Left colon (tissue), 2 donors: ENCODE measurements around the gene PRMT5. TPM values are rescaled to one million over a fixed set of nuclear protein-coding genes. Genes with fewer than 3 reads are reported as not detected.

ENCODE experiments used
- ATAC-seq: fragments of 200-7000 bp; cut with Tn5 transposase; one replicate; pipeline ENCODE4 v1.9.1; 2020; ENCODE audit warnings: mild to moderate bottlenecking, moderate library complexity
- DNase-seq, 2 donors: peaks; one replicate each; pipeline ENCODE4 v3.0.0-alpha.2; 2020
- intact Hi-C, 2 donors: fragments of 100-400 bp; cut with DNase I in 1 of 2; cut with micrococcal nuclease in 1 of 2; formaldehyde crosslinking; loops; one replicate each; pipeline versions ENCODE4 v1.11.2 to v1.14.0; 2022; cut with DNase I, micrococcal nuclease
- total RNA-seq, 2 donors: library from RNA; stranded (reverse); fragmentation: NEBNext Ultra II Directional; extraction: Animal tissue kit (Norgen Biotek cat#: 25700); gene quantifications; one replicate each; pipeline ENCODE4 v1.2.1, GENCODE V29; 2021
- donor health status: DM: no; HTN: no; CAD: no.
- donor health status: DM: yes; HTN: yes; CAD: no.

PRMT5 gene
- total RNA-seq, 2 donors from 2014 or later, result 40.5 to 63.9 TPM

DNA sequence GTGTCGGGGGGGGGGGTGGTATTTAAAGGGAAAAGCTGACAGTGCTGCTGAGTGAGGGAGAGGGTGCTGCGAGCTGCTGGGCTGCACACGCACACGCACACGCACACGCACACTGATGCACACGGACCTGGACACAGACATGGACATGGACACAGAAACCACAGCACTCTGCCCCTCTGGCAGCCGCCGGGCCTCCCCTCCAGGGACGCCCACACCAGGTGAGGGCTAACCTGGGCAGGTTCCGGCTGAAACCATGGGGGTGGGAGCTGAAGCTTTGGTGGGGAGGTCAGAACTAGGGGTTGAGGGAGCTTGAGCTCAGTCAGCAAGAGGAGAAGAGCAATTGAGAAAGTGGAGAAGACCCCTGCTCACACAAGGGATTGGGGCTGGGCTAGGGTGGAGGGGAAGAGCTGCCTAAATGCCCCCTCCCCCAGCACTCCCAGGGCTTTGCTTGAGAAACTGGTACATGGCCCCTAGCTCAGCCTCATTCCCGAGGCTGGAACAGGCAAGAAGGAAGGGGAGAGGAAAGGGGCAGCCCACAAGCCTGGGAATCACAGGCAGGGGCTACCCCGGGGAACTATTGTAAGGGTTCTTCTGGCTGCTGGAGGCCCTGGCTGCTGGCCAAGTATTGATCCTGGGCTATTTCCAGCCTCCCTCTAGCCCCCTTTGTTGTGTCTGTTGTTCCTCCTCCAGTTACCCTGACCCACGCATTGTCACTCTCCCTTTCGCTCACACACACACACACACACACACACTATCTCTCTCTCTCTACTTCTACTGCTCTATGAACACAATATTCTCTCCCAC lies 45.8 kb downstream of the PRMT5 start, which contains the start of gene REM2:
Gene REM2 (plus strand): TSS at position 50 of the 804 bp plus-strand sequence. CDS start 66 bp downstream, at position 116.
- intact Hi-C loops, result no loop called here
- no peak for DNase-seq
- ATAC-seq, result no peak

DNA sequence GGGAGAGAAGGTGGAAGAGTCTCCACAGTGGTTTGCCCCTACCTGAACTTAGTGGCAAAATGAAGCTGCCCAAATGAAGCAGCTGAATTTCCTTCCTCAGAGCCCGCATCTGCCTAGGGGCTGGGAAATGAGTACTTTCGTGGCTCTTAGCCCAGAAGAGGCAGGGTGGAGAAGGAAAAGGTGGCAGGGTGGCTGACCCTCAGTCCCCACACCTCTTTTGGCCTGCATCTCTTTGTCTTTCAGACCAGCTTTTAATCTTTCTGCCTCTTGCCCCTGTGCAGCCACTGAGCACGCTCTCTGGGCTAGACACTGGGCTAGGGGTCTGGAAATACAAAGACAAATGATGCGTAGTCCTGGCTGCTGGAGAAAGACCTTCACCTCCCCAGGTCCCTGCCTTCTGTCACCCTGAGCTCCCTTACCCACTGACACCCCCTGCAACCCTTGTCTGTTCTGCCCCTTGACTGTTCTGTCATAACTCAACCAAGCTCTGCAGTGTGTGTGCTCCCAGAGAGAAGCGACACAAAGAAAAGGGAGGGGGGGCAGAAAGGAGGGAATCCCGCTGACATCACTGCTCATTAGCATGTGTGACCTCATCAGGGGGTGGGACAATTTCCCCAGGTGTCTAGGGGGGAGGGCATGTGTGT lies 46.5 kb downstream of the PRMT5 start:
- peak; percentile 16 for ATAC-seq
- DNase-seq, result peak; percentile 42 to 59
- intact Hi-C loops, result no loop called here

DNA sequence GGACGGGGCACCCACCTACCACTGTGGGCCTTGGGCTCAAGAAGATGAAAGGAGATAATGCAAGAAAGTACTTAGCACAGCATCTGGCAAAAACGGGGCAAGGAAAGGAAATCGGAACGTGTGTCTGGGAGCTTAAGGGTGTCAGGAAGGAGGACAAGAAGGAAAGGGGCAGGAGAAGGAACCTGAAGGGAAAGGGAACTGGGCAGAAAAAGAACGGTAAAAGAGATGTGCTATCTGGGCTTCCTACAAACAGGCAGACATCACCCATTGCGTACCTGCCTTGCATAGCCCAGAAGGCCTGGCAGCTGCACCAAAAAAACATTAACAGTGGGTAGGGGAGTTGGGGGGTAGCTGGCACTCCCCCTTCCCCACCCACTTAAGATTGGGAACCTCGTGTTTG lies 47.1 kb downstream of the PRMT5 start:
- intact Hi-C loops, result no loop called here
- ATAC-seq (no peak), DNase-seq (no peak)

DNA sequence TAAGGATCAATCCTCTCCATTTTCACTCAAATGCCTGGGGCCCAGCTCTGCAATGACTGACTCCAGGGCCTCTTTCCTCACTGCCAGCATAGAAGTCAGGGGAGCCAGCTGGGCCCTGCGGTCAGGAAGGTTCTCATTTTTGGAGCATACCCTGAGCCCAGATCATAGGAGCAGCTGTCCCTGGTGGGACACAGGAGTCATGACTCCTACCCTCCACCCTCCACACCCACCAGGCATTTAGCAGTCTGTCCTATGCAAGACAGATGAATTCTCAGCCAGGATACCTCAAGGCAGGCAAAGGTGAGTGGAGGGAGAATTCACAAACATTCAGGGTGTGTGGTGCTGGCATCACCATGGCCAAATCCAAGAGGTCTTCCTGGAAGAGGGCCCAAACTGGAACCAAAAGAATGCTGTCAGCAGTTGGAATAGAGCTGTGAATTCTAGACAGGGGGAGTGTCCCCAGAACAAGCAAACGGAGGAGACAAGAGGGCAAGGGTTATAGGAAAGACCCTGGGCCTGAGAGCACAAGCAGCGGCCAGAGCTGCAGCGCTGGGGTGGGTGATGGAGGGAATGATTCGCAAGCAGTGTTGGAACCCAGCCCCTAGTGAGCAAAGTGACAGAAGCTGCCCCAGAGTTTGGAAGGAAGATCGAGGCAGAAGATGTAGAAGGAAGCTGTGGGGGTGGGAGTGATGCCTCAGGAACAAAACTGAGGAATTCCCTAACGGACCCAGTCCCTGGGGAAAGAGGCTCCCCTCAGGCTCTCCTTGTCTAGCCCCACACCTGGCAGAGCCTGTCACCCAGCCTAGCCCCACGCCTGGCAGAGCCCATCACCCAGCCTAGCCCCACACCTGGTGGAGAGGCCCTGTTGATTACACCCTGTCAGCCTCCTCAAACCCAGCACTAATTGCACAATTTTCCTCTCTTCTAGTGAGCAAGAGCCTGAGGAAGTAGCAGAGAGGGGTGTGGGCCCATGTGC lies 50.6 kb downstream of the PRMT5 start:
- ATAC-seq, result no peak
- intact Hi-C loops, result no loop called here
- no peak for DNase-seq

DNA sequence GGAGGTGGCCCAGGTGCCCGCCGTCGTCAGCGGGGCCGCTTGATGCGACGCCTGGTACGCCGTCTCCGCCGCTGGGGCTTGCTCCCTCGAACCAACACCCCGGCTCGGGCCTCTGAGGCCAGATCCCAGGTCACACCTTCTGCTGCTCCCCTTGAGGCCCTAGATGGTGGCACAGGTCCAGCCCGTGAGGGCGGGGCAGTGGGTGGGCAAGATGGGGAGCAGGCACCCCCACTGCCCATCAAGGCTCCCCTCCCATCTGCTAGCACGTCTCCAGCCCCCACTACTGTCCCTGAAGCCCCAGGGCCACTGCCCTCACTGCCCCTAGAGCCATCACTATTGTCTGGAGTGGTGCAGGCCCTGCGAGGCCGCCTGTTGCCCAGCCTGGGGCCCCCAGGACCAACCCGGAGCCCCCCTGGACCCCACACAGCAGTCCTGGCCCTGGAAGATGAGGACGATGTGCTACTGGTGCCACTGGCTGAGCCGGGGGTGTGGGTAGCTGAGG lies 52.1 kb downstream of the PRMT5 start:
- ATAC-seq, result no peak
- intact Hi-C loops, result no loop called here
- DNase-seq, result no peak

DNA sequence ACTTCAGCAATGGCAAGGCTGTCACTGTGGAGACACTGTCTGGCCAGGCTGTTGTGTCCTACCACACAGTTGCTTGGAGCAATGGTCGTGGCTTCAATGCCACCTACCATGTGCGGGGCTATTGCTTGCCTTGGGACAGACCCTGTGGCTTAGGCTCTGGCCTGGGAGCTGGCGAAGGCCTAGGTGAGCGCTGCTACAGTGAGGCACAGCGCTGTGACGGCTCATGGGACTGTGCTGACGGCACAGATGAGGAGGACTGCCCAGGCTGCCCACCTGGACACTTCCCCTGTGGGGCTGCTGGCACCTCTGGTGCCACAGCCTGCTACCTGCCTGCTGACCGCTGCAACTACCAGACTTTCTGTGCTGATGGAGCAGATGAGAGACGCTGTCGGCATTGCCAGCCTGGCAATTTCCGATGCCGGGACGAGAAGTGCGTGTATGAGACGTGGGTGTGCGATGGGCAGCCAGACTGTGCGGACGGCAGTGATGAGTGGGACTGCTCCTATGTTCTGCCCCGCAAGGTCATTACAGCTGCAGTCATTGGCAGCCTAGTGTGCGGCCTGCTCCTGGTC lies 53.3 kb downstream of the PRMT5 start:
- ATAC-seq (no peak), DNase-seq (no peak)
- intact Hi-C loops, result no loop called here

DNA sequence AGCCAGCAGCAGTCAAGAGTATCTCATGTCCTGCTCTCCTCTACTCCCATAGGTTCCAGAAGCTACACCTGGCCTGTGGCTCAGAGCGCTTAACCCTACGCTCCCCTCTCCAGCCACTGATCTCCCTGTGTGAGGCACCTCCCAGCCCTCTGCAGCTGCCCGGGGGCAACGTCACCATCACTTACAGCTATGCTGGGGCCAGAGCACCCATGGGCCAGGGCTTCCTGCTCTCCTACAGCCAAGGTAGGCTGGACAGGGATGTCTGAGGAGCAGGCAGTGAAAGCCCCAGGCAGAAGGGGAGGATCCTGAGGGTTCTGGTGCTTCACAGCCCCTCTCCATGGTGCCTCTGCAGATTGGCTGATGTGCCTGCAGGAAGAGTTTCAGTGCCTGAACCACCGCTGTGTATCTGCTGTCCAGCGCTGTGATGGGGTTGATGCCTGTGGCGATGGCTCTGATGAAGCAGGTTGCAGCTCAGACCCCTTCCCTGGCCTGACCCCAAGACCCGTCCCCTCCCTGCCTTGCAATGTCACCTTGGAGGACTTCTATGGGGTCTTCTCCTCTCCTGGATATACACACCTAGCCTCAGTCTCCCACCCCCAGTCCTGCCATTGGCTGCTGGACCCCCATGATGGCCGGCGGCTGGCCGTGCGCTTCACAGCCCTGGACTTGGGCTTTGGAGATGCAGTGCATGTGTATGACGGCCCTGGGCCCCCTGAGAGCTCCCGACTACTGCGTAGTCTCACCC lies 54.0 kb downstream of the PRMT5 start:
- intact Hi-C loops, result no loop called here
- ATAC-seq (no peak), DNase-seq (no peak)

DNA sequence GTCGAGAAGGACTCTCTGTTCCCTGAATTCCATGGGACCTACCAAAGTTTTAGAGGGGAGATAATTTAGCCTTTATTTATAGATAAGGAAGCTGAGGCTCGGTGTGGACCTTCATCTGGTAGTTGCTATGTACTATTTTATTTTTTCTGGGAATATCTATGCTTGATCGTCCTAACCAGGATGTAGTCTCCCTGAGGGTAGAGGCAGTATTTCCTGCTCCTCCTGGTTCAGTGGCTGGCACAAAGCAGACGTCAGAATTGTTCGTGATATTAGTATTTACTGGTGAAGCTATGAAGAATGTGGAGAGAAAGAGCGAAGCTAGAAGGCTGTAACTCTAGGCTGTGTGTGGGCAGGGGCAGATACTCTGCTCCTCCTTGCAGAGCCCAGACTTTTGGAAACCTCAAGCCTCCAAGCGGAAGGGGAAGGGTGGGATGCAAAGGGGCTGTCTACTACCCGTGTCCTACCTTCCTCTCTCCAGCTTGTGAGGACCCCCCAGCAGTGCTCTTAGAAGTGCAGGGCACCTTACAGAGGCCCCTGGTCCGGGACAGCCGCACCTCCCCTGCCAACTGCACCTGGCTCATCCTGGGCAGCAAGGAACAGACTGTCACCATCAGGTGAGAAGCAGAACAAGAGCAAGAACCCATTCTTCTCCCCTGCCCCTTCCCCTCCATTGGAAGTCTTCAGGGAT lies 56.2 kb downstream of the PRMT5 start:
- ATAC-seq (no peak), DNase-seq (no peak)
- intact Hi-C loops, result no loop called here

DNA sequence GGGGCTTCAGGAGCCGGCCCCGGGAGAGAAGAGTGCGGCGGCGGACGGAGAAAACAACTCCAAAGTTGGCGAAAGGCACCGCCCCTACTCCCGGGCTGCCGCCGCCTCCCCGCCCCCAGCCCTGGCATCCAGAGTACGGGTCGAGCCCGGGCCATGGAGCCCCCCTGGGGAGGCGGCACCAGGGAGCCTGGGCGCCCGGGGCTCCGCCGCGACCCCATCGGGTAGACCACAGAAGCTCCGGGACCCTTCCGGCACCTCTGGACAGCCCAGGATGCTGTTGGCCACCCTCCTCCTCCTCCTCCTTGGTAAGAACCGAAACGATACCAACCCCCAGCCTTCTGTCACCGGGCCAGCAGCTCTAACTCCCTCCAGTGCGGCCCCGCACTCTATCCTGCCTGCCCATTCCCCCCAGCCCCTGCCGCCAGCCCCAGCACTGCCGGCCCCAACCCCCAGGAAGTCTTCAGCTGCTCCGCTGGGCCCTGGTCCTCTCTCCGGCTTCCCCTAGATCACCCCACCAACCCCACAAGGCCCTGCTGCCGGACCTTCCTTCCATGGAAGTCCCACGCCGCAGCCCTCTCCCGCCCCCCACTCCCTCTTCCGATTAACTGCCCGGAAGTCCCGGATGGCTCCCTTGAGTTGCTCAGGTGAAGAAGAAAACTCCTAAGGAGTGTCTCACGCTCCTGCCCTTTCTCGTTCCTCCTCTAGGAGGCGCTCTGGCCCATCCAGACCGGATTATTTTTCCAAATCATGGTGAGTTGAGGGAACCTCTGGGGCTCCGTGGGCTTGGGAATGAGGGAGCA lies 56.9 kb downstream of the PRMT5 start:
- intact Hi-C loops, result no loop called here
- peak; percentile 81 to 90 for DNase-seq
- ATAC-seq, result peak; percentile 55

DNA sequence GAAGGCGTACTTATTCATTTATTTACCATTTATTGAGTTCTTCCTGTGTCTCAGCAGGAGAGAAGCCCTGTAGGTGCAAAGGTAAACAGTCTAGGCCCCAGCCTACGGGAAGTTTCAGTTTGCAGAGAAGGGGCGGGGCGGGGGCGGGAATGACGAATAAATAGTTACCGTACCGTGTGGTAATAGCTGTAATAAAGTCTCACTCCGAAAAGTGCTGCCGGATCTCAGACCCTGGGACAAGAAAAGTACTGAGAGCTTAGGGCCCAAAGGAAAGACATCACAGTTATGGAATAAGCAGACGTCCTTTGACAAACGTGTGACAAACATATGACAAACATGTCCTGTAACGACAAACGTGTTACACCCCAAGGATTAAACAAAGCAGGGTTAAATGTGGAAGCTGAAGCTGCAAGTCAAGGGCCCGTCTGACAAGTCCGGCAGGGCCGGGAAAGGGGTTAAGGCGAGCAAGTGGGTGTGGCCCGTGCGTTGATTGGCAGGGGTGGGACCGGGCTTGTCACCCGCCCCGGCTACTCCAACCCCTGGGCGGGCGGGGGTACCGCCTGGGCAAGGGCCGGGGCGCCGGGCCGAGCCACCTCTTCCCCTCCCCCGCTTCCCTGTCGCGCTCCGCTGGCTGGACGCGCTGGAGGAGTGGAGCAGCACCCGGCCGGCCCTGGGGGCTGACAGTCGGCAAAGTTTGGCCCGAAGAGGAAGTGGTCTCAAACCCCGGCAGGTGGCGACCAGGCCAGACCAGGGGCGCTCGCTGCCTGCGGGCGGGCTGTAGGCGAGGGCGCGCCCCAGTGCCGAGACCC lies 57.7 kb downstream of the PRMT5 start, which contains the start of gene LRP10:
Gene LRP10 (plus strand): TSS at position 517 of the 809 bp plus-strand sequence. CDS start 564 bp downstream, outside the sequence.
- DNase-seq (peak; percentile 95 to 96), ATAC-seq (peak; percentile 87)
- intact Hi-C loops, result no loop called here

DNA sequence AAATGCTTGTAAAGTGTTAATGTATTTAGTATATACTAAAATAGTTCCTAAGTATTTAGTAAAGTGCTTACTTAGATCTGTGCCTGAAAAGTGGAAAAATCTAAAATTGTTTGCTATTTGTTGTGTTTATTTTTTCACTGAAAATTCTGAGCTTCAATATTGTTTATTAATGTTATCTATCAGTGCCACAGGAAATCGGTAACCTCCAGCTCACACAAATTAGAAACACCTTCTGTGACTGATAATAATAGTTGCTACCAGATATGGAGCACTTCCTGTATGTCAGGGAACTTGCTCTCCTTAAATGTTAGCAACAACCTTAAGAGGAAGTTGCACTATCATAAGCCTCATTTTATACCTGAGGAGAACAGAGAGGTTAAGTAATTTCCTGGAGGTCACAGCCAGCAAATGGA lies 58.4 kb downstream of the PRMT5 start:
- ATAC-seq (no peak), DNase-seq (no peak)
- intact Hi-C loops, result no loop called here

Other genes with a start within 250 kb of the PRMT5 start
- gene OXA1L, start 162.7 kb downstream of the PRMT5 start, total RNA-seq, result 100 to 1,000 TPM in 1 of 2 donors, 10 to 100 TPM in 1; 81.7 to 125 TPM
- gene SLC7A7, start 113.9 kb downstream of the PRMT5 start, total RNA-seq, result 10 to 100 TPM in 1 of 2 donors, 1 to 10 TPM in 1; 8.4 to 17.4 TPM
- 10 to 100 TPM; 64.5 to 81.0 TPM for gene MRPL52, start 99.5 kb downstream of the PRMT5 start, total RNA-seq
- gene MMP14, start 92.8 kb downstream of the PRMT5 start, total RNA-seq, result 100 to 1,000 TPM in 1 of 2 donors, 10 to 100 TPM in 1; 83.0 to 101 TPM
- 100 to 1,000 TPM; 263 to 308 TPM for gene LRP10, start 57.6 kb downstream of the PRMT5 start, total RNA-seq
- gene REM2, start 46.2 kb downstream of the PRMT5 start, total RNA-seq, result under 1 TPM; 0.58 to 0.64 TPM
- 10 to 100 TPM; 60.4 to 81.9 TPM for gene RBM23, start 10.2 kb downstream of the PRMT5 start, total RNA-seq
- gene HAUS4, start 27.7 kb upstream of the PRMT5 start, total RNA-seq, result 10 to 100 TPM; 33.5 to 33.6 TPM
- gene AJUBA, start 53.2 kb upstream of the PRMT5 start, total RNA-seq, result 1 to 10 TPM; 1.4 to 4.1 TPM
- 10 to 100 TPM; 11.9 to 13.2 TPM for gene C14orf93, start 80.8 kb upstream of the PRMT5 start, total RNA-seq
- gene PSMB5, start 105.5 kb upstream of the PRMT5 start, total RNA-seq, result 10 to 100 TPM; 77.9 to 80.6 TPM
- gene PSMB11, start 112.8 kb upstream of the PRMT5 start, total RNA-seq, result not detected
- gene CDH24, start 128.1 kb upstream of the PRMT5 start, total RNA-seq, result 1 to 10 TPM; 3.7 to 5.1 TPM
- 100 to 1,000 TPM; 110 to 119 TPM for gene ACIN1, start 165.8 kb upstream of the PRMT5 start, total RNA-seq
- 10 to 100 TPM; 47.0 to 53.8 TPM for gene C14orf119, start 166.1 kb upstream of the PRMT5 start, total RNA-seq
- gene CIROP, start 175.6 kb upstream of the PRMT5 start, total RNA-seq, result not detected
- gene CEBPE, start 189.9 kb upstream of the PRMT5 start, total RNA-seq, result not detected